ENCODE measurements around the gene SDHAF4.
"Not testable (repeated sequence)": the region's sequence is repeated elsewhere in the genome, so short reads cannot be mapped to it uniquely, and the experiment has no call there.

- TF ChIP-seq, protein P1, sequence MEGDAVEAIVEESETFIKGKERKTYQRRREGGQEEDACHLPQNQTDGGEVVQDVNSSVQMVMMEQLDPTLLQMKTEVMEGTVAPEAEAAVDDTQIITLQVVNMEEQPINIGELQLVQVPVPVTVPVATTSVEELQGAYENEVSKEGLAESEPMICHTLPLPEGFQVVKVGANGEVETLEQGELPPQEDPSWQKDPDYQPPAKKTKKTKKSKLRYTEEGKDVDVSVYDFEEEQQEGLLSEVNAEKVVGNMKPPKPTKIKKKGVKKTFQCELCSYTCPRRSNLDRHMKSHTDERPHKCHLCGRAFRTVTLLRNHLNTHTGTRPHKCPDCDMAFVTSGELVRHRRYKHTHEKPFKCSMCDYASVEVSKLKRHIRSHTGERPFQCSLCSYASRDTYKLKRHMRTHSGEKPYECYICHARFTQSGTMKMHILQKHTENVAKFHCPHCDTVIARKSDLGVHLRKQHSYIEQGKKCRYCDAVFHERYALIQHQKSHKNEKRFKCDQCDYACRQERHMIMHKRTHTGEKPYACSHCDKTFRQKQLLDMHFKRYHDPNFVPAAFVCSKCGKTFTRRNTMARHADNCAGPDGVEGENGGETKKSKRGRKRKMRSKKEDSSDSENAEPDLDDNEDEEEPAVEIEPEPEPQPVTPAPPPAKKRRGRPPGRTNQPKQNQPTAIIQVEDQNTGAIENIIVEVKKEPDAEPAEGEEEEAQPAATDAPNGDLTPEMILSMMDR (IDR thresholded peaks at IDR 0.05 in 4 of 5, conservative IDR thresholded peaks at IDR 0.05 in 1 of 5), result not testable (repeated sequence)
- not testable (repeated sequence) for TF ChIP-seq POLR2A (IDR thresholded peaks at IDR 0.05)
These were observed 4.3 kb upstream of the SDHAF4 start for GRCh38 chr6:70562401-70562800.
